Activated naive CD4-positive, alpha-beta T cell (primary cell): ENCODE data around the gene DGCR2.

Experiments
- DNase-seq, 4 experiments: peaks; one replicate each; lab custom pipeline; 2025; lab: John Stamatoyannopoulos, UW

DGCR2 gene

GRCh38 chr22:19126309-19127273, 4.4 kb upstream of the DGCR2 start:
- no peak for DNase-seq

GRCh38 chr22:19125474-19126308, 3.5 kb upstream of the DGCR2 start:
- no peak for DNase-seq

- DNase-seq, result no peak
Measured at GRCh38 chr22:19125011-19125410, 2.8 kb upstream of the DGCR2 start.

- no peak for DNase-seq
Measured at GRCh38 chr22:19124377-19124776, 2.2 kb upstream of the DGCR2 start.

GRCh38 chr22:19123936-19124335, 1.7 kb upstream of the DGCR2 start:
- no peak for DNase-seq

GRCh38 chr22:19122752-19123492, 710 bp upstream of the DGCR2 start:
- no peak for DNase-seq

- DNase-seq, result peak in 1 of 4 experiments; percentile 13
Measured at GRCh38 chr22:19121631-19122142, 525 bp downstream of the DGCR2 start.

- DNase-seq, result no peak
Measured at GRCh38 chr22:19120829-19121630, 1.2 kb downstream of the DGCR2 start.

GRCh38 chr22:19119949-19120348, 2.3 kb downstream of the DGCR2 start:
- DNase-seq, result no peak

- DNase-seq, result no peak
Measured at GRCh38 chr22:19118329-19118880, 3.8 kb downstream of the DGCR2 start.

- DNase-seq, result no peak
Measured at GRCh38 chr22:19117111-19117512, 5.1 kb downstream of the DGCR2 start.

GRCh38 chr22:19115628-19116027, 6.6 kb downstream of the DGCR2 start:
- no peak for DNase-seq

- no peak for DNase-seq
Measured at GRCh38 chr22:19114984-19115552, 7.1 kb downstream of the DGCR2 start.

- DNase-seq, result no peak
Measured at GRCh38 chr22:19113429-19113828, 8.8 kb downstream of the DGCR2 start.

GRCh38 chr22:19111584-19111983, 10.6 kb downstream of the DGCR2 start:
- no peak for DNase-seq

- DNase-seq, result no peak
Measured at GRCh38 chr22:19111140-19111539, 11.1 kb downstream of the DGCR2 start.

- DNase-seq, result no peak
Measured at GRCh38 chr22:19110646-19111045, 11.6 kb downstream of the DGCR2 start.

GRCh38 chr22:19110064-19110458, 12.2 kb downstream of the DGCR2 start:
- no peak for DNase-seq

GRCh38 chr22:19109198-19110063, 12.8 kb downstream of the DGCR2 start:
- DNase-seq, result peak in 2 of 4 experiments; percentile 18 to 21
